Hematopoietic multipotent progenitor cell treated with erythropoietin and hydrocortisone succinate and interleukin-3 and kit ligand, for 15 days (in vitro differentiated cells): ENCODE data around the gene ZNF587.
"Not testable (repeated sequence)": the region's sequence is repeated elsewhere in the genome, so short reads cannot be mapped to it uniquely, and the experiment has no call there.

Experiments used
- DNase-seq: peaks from one replicate; pipeline ENCODE4 v3.0.0-alpha.2; 2015; ENCODE audit warnings: low spot score

ZNF587 gene

GRCh38 chr19:57849666-57850473 is at the start of gene ZNF587:
Gene ZNF587 (plus strand): TSS chr19:57849859. CDS start chr19:57850039, 180 bp downstream.
- peak; percentile 84 for DNase-seq

GRCh38 chr19:57800696-57801095 is 49.0 kb upstream of the ZNF587 start:
- DNase-seq: no peak

- peak; percentile 11 for DNase-seq
These were observed 47.4 kb upstream of the ZNF587 start for GRCh38 chr19:57802269-57802668.

- no peak for DNase-seq
These were observed 46.4 kb upstream of the ZNF587 start for GRCh38 chr19:57803265-57803593.

GRCh38 chr19:57803594-57804325 is 45.9 kb upstream of the ZNF587 start:
- peak; percentile 21 for DNase-seq

- DNase-seq: no peak
These were observed 42.1 kb upstream of the ZNF587 start for GRCh38 chr19:57807541-57807940.

- not testable (repeated sequence) for DNase-seq
These were observed 39.0 kb upstream of the ZNF587 start for GRCh38 chr19:57810410-57811295.

GRCh38 chr19:57812226-57812625 is 37.4 kb upstream of the ZNF587 start:
- no peak for DNase-seq

GRCh38 chr19:57812975-57813820 is 36.5 kb upstream of the ZNF587 start:
- DNase-seq: not testable (repeated sequence)

GRCh38 chr19:57813919-57814504 is 35.6 kb upstream of the ZNF587 start:
- DNase-seq: no peak

- peak; percentile 89 for DNase-seq
These were observed 35.0 kb upstream of the ZNF587 start, which contains the start of gene ZNF552 for GRCh38 chr19:57814505-57815246. Gene ZNF552 (minus strand): TSS chr19:57814913. CDS start chr19:57814743, 170 bp downstream.

GRCh38 chr19:57815247-57816075 is 34.2 kb upstream of the ZNF587 start:
- DNase-seq: no peak

GRCh38 chr19:57816652-57817051 is 33.0 kb upstream of the ZNF587 start:
- no peak for DNase-seq

- DNase-seq: no peak
These were observed 31.7 kb upstream of the ZNF587 start for GRCh38 chr19:57817976-57818375.

- DNase-seq: no peak
These were observed 31.3 kb upstream of the ZNF587 start for GRCh38 chr19:57818378-57818777.

- DNase-seq: peak; percentile 84
These were observed 30.0 kb upstream of the ZNF587 start for GRCh38 chr19:57819475-57820148.

GRCh38 chr19:57820599-57820998 is 29.1 kb upstream of the ZNF587 start:
- DNase-seq: no peak

GRCh38 chr19:57821095-57821494 is 28.6 kb upstream of the ZNF587 start:
- DNase-seq: not testable (repeated sequence)

- DNase-seq: not testable (repeated sequence)
These were observed 28.2 kb upstream of the ZNF587 start for GRCh38 chr19:57821501-57821900.
